ENCODE data around the gene TTLL10. TPM values are rescaled to one million over a fixed set of nuclear protein-coding genes. Genes with fewer than 3 reads are reported as not detected.
"Not testable (repeated sequence)": the region's sequence is repeated elsewhere in the genome, so short reads cannot be mapped to it uniquely, and the experiment has no call there.

The TTLL10 gene
- total and polyA plus RNA-seq, 2 experiments from 2014 or later, result not detected

DNA sequence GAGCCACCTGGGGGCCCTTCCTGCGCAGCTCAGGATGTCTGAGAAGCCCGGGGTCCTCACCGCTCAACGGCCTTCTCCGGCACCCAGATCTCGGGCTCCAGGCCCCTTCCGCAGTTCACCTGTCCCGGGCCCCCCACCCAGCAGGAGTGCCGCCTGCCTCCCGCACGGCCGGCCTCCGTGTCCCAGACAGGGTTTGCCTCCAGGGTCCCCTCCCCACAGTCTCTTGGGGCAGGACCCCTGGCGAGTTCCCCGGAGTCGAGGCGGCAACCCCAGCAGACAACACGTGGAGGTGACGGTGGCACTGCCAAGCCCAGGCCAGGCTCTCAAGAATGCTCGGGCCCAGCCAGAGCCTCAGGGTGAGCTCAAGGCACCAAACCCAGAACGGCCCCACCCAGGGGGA, 22.4 kb upstream of the TTLL10 start:
- Histone ChIP-seq H3K4me3 (no peak overlapping the region), H3F3A (ENCODE audit: insufficient read depth) (peaks cover 17% of the 10 kb centered on the region), H3K79me2 (ENCODE audit: insufficient read depth) (no peaks in the 10 kb centered on the region), H3K9me3 (ENCODE audit: low read depth) (no peaks in the 10 kb centered on the region), H4K20me1 (ENCODE audit: insufficient read depth) (no peaks in the 10 kb centered on the region), H3K9ac (no peak overlapping the region), H3K4me2 (ENCODE audit: unreplicated experiment) (no peak overlapping the region), H3K4me1 (ENCODE audit: insufficient read depth) (no peaks in the 10 kb centered on the region), H3K27ac (no peak overlapping the region), H2AFZ (no peak overlapping the region), H3K36me3 (ENCODE audit: low read depth) (no peaks in the 10 kb centered on the region), H3K27me3 (replicated peaks; ENCODE audit: insufficient read depth) (no peaks in the 10 kb centered on the region), H3K9me2 (ENCODE audit: insufficient read depth) (no peaks in the 10 kb centered on the region)
- DNase-seq, result no peak
- WGBS, 2 experiments (ENCODE audit: low coverage in 1 of 2, low lambda C conversion rate in 2 of 2, missing lambda C conversion rate in 2 of 2), result 88 to 92% methylated on average over 20 to 21 of the region's 21 CpGs
- TF ChIP-seq EZH2phosphoT487 (IDR thresholded peaks at IDR 0.05; ENCODE audit: insufficient read depth, low read depth), result no peak
- no peak for TF ChIP-seq EZH2 (IDR thresholded peaks at IDR 0.05; ENCODE audit: insufficient read depth, poor library complexity, severe bottlenecking)
- in situ Hi-C loops (cut with MboI), result no loop called here

DNA sequence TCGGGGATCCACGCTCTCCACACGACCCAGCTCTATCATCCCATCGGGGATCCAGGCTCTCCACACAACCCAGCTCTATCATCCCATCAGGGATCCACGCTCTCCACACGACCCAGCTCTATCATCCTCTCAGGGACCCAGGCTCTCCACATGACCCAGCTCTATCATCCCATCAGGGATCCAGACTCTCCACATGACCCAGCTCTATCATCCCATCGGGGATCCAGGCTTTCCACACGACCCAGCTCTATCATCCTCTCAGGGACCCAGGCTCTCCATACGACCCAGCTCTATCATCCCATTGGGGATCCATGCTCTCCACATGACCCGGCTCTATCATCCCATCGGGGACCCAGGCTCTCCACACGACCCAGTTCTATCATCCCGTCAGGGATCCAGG, 21.2 kb upstream of the TTLL10 start:
- H3K27me3 ChIP-seq (replicated peaks; ENCODE audit: insufficient read depth); H3K9me2 ChIP-seq (ENCODE audit: insufficient read depth); H3K9ac ChIP-seq; H3K4me1 ChIP-seq (ENCODE audit: insufficient read depth); H3K4me3 ChIP-seq; H3K27ac ChIP-seq; H3K79me2 ChIP-seq (ENCODE audit: insufficient read depth); H4K20me1 ChIP-seq (ENCODE audit: insufficient read depth); DNase-seq; in situ Hi-C loops (cut with MboI); H2AFZ ChIP-seq; H3K9me3 ChIP-seq (ENCODE audit: low read depth); H3K4me2 ChIP-seq (ENCODE audit: unreplicated experiment); H3K36me3 ChIP-seq (ENCODE audit: low read depth): not testable (repeated sequence)
- peaks cover 17% of the 10 kb centered on the region for H3F3A ChIP-seq (ENCODE audit: insufficient read depth)
- WGBS, 2 experiments (ENCODE audit: low coverage in 1 of 2, low lambda C conversion rate in 2 of 2, missing lambda C conversion rate in 2 of 2), result 69 to 73% methylated on average over 7 to 13 of the region's 13 CpGs

- in situ Hi-C loops (cut with MboI); DNase-seq; H3K27me3 ChIP-seq (replicated peaks; ENCODE audit: insufficient read depth); H3K9ac ChIP-seq; H4K20me1 ChIP-seq (ENCODE audit: insufficient read depth); H3K27ac ChIP-seq; H3K4me2 ChIP-seq (ENCODE audit: unreplicated experiment); H3K9me2 ChIP-seq (ENCODE audit: insufficient read depth); H3K4me1 ChIP-seq (ENCODE audit: insufficient read depth); H3K36me3 ChIP-seq (ENCODE audit: low read depth); H3K79me2 ChIP-seq (ENCODE audit: insufficient read depth); H3K9me3 ChIP-seq (ENCODE audit: low read depth); H2AFZ ChIP-seq; H3K4me3 ChIP-seq: not testable (repeated sequence)
- H3F3A ChIP-seq (ENCODE audit: insufficient read depth), result peaks cover 17% of the 10 kb centered on the region
- WGBS, 2 experiments (ENCODE audit: low coverage in 1 of 2, low lambda C conversion rate in 2 of 2, missing lambda C conversion rate in 2 of 2), result 78 to 85% methylated on average over 14 of the region's 14 CpGs
Measured at GRCh38 chr1:1153215-1153614, 20.5 kb upstream of the TTLL10 start.

GRCh38 chr1:1153874-1154273, 19.8 kb upstream of the TTLL10 start:
- Histone ChIP-seq H3K4me1 (ENCODE audit: insufficient read depth) (peaks cover 6% of the 10 kb centered on the region), H3K27me3 (replicated peaks; ENCODE audit: insufficient read depth) (no peaks in the 10 kb centered on the region), H3K4me3 (no peak overlapping the region), H2AFZ (no peak overlapping the region), H3K79me2 (ENCODE audit: insufficient read depth) (no peaks in the 10 kb centered on the region), H3K9me3 (ENCODE audit: low read depth) (no peaks in the 10 kb centered on the region), H3F3A (ENCODE audit: insufficient read depth) (peaks cover 17% of the 10 kb centered on the region), H3K36me3 (ENCODE audit: low read depth) (no peaks in the 10 kb centered on the region), H3K4me2 (ENCODE audit: unreplicated experiment) (no peak overlapping the region), H3K9ac (no peak overlapping the region), H3K9me2 (ENCODE audit: insufficient read depth) (no peaks in the 10 kb centered on the region), H4K20me1 (ENCODE audit: insufficient read depth) (no peaks in the 10 kb centered on the region), H3K27ac (no peak overlapping the region)
- TF ChIP-seq EZH2 (IDR thresholded peaks at IDR 0.05; ENCODE audit: insufficient read depth, poor library complexity, severe bottlenecking), result no peak
- TF ChIP-seq EZH2phosphoT487 (IDR thresholded peaks at IDR 0.05; ENCODE audit: insufficient read depth, low read depth), result no peak
- peak; percentile 26 for DNase-seq
- in situ Hi-C loops (cut with MboI), result no loop called here
- WGBS, 2 experiments (ENCODE audit: low coverage in 1 of 2, low lambda C conversion rate in 2 of 2, missing lambda C conversion rate in 2 of 2), result 2 to 4% methylated on average over 4 of the region's 4 CpGs

- 69 to 70% methylated on average over 10 of the region's 10 CpGs for WGBS, 2 experiments (ENCODE audit: low coverage in 1 of 2, low lambda C conversion rate in 2 of 2, missing lambda C conversion rate in 2 of 2)
- H3K9ac ChIP-seq, result no peak overlapping the region
- no peak for TF ChIP-seq EZH2phosphoT487 (IDR thresholded peaks at IDR 0.05; ENCODE audit: insufficient read depth, low read depth)
- no peak for TF ChIP-seq EZH2 (IDR thresholded peaks at IDR 0.05; ENCODE audit: insufficient read depth, poor library complexity, severe bottlenecking)
- no peaks in the 10 kb centered on the region for H4K20me1 ChIP-seq (ENCODE audit: insufficient read depth)
- H3F3A ChIP-seq (ENCODE audit: insufficient read depth), result peaks cover 17% of the 10 kb centered on the region
- H3K27ac ChIP-seq, result no peak overlapping the region
- in situ Hi-C loops (cut with MboI), result no loop called here
- H3K27me3 ChIP-seq (replicated peaks; ENCODE audit: insufficient read depth), result no peaks in the 10 kb centered on the region
- H3K4me3 ChIP-seq, result no peak overlapping the region
- no peak overlapping the region for H3K4me2 ChIP-seq (ENCODE audit: unreplicated experiment)
- no peak for DNase-seq
- no peaks in the 10 kb centered on the region for H3K79me2 ChIP-seq (ENCODE audit: insufficient read depth)
- no peaks in the 10 kb centered on the region for H3K9me3 ChIP-seq (ENCODE audit: low read depth)
- no peaks in the 10 kb centered on the region for H3K36me3 ChIP-seq (ENCODE audit: low read depth)
- no peaks in the 10 kb centered on the region for H3K9me2 ChIP-seq (ENCODE audit: insufficient read depth)
- no peak overlapping the region for H2AFZ ChIP-seq
- H3K4me1 ChIP-seq (ENCODE audit: insufficient read depth), result peaks cover 6% of the 10 kb centered on the region
Measured at GRCh38 chr1:1155258-1155657, 18.4 kb upstream of the TTLL10 start.

Measured in GM23248 (cell line).